GM18858 (cell line): ENCODE measurements around the gene GALK1.
"Not testable (repeated sequence)": the region's sequence is repeated elsewhere in the genome, so short reads cannot be mapped to it uniquely, and the experiment has no call there.

ENCODE experiments used
- ATAC-seq: cut with Tn5 transposase; IDR thresholded peaks from one replicate; pipeline ENCODE4 v1.9.1; 2021; ENCODE audit not compliant: unreplicated experiment

The GALK1 gene

DNA sequence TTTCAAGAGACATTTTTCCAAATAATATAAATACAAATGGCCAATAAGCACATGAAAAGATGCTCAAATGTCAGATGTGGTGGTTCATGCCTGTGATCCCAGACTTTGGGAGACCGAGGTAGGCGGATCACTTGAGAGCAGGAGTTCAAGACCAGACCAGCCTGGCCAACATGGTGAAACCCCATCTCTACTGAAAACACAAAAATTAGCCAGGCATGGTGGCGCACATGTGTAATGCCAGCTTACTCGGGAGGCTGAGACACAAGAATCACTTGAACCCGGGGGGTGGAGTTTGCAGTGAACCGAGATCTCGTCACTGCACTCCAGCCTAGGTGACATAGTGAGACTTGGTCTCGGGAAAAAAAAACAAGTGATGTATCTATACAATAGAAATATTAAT, 2.9 kb upstream of the GALK1 start:
- ATAC-seq: no peak

DNA sequence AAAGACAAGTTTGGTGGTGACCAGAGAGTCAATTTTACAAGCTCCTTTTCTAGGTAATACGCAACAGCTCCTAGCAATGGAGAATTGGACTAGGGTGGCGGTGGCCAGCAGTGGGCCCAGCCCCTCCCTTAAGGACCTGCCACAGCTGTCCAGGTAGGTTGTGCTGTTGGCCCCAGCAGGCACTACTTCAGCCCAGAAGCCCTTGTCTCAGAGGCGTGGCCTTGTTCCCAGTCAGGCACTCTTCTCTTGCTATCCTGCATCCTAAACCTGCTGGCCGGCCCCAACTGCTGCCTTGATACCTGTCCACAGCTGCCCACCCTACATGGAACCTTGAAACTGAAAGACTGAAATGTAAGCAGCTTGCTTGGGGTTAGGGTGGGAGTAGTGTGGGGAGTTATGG, 989 bp upstream of the GALK1 start:
- no peak for ATAC-seq

DNA sequence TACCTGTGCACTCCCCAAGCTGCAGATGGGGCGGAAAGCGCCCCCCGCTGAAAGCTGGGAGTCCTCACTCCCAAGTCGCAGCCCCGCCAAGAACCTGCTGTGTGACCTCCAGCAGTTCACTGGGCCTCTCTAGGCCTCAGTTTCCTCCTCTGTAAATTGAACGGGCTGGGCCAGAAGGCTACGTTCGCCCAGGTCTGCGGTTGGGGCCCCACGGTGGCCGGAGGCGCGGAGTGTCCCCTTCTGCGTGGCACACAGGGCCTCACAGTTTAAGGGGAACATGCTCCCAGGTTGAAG, 628 bp downstream of the GALK1 start:
- no peak for ATAC-seq

DNA sequence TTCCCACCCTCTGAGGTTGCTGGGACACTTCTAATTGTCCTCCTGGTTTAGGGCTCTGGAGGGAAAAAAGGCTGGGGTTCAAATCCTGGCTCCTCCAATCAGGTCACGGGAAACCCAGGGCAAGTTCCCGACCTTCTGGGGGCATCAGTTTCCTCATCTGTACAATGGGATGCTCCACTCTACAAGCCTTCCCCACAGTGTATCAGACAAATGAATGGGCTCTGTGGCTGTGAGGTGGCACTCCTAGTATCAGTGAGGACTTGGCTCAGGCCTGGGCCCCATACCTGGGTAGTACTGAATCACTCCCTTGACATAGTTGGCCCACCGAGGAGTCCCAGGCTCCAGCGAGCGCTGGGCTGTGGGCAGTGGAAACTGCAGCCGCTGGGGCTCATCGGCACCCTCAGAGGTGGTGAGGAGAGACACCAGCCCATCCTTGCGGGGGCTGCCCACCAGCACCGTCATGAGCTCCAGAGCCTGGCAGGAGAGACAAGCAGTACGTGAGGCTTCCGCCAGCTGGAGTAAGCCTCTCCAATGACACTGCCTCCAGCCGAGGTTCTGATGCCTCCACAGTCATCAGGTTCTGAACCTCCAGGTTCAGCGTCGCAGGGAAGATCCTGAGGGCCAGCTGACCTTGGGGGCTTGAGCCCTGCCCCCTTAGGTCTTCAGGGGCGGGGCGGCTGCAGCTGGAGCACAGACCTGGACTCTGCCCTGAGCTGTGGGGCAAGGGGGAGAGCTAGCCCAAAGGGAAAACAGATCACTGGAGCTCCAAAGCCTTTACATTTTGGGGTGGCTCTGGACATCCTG, 1.2 kb downstream of the GALK1 start:
- no peak for ATAC-seq

DNA sequence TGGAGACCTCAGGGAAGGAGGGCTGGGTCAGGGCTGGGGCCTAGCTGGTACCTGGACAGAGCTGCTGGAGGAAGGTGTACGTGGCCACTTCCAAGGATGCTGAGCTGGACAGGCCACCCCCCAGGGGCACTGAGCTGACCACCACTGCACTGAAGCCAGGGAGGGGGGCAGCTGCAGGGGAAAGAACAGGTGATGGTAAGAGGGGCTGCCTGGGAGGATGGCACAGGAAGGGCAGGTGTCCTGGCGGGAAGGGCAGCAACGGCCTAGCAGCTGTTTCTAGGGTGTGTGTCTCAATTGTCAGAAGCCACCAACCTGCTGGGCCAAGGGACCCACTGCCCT, 1.8 kb downstream of the GALK1 start:
- no peak for ATAC-seq

DNA sequence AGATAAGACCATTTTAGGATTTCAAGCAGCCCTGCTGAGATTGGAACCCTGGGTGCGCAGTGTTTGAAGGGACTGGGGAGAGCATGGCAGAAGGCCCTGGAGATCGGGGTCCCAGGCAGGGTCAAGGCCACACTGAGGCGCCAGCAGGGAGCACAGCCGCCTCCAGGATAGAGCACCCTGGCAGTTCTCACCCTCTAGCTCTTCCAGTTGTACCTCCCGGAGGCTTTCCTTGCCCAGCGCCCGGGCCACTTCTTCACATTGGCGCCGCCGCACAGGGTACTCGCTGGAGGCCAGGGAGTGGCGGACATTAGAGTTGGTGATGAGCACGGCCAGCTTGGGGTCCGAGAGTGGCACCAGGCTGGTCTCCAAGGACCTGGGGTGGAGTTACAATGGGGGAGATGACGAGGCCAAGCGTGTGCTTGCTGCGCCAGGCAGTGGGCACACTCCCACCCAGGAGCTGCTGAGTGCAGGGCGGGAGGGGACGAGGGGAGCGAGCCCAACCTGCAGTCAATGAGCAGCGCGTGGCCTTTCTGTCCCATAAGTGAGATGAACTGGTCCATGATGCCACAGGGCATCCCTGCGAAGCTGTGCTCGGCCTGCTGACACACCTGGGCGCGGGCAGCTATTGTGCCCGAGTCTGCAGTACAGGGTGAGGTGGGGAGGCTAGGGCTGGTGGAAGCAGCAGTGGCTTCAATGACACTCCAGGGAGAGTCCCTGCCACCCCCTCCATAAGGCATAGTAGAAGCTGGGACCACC, 2.3 kb downstream of the GALK1 start:
- ATAC-seq: no peak

DNA sequence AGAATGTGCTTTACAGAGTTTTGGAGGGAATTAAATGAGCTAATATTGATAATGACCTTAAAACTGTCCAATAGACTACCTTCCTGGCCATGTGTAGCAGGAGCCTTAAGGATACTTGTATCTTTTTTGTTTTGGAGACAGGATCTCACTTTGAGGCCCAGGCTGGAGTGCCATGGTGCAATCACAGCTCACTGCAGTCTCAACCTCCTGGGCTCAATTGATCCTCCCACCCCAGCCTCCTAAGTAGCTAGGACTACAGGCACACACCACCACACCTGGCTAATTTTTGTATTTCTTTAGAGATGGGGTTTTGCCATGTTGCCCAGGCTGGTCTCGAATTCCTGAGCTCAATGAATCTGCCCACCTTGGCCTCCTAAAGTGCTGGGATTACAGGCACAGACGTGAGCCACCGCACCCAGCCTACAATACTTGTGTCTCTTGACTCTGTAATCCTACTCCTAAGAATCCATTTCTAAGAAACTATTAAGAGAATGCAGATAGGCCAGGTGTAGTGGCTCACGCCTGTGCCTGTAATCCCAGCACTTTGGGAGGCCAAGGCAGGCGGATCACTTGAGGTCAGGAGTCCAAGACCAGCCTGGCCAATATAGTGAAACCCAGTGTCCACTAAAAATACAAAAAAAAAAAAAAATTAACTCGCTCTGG, 4.9 kb downstream of the GALK1 start:
- ATAC-seq: not testable (repeated sequence)

DNA sequence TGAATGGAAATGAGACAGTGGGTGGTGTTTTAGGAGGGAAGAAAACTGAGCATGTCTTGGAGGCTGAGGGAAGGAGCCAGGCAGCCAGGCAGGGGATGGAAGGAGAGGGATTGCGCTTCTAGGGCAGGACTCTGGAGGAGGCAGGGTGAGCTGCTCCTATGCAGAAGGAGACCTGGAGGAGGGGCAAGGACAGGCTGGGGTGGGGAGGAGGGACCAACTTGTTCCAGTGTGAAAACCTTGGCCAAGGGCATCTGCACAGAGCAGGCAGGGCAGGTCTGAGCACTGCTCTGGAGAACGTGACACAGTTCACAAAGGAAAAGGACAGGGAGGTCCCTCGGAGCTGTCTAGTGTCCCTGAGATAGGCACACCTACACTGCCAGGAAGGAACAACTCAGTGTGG, 5.5 kb downstream of the GALK1 start:
- no peak for ATAC-seq

DNA sequence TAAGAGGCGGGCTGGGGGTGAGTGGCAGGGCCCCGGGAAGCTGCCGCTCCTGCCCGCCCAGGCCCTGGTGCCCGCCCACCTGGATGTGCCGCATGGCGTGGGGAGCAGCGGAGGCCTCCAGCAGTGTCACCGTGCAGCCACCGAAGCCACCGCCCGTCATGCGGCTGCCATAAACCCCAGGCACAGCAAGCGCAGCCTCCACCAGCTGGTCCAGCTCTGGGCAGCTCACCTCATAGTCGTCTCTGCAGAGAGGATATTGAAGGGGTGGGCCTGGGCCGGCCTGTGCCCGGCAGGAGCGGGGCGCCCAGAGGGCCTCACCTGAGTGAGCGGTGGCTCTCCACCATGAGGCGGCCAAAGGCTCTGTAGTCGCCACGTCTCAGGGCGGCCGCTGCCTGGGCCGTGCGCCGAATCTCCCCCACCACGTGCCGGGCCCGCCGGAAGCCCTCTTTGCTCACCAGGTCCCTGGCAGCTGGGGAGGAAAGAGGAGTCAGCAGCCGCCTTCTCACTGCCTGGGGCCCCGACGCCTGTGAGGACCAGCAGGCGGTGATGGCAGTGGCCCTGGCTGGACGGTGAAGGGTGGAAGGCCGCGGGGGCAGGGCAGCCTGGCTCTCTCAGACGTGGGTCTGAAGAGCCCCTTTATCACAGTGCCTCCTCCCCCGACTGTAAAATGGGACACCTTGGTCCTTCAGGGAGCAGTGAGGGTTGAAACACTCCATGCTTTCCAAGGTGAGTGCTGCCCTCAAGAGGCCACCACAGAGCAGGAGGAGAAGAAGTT, 6.7 kb downstream of the GALK1 start:
- no peak for ATAC-seq

DNA sequence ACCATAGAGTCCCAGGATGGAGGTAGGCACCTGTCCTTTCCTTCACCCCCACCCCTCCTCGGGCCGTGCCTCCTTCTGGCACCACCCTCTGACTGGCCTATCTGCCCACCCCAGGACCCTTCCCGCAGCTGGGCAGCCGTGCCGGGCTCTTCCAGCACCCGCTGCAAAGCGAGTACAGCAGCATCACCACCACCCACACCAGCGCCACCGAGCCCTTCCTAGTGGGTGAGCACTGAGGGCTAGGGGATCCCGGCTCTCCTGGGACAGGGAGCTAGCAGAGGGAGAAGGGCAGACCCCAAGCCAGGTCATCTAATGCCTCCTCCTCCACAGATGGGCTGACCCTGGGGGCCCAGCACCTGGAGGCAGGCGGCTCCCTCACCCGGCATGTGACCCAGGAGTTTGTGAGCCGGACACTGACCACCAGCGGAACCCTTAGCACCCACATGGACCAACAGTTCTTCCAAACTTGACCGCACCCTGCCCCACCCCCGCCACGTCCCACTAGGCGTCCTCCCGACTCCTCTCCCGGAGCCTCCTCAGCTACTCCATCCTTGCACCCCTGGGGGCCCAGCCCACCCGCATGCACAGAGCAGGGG, 7.8 kb downstream of the GALK1 start:
- ATAC-seq: no peak

DNA sequence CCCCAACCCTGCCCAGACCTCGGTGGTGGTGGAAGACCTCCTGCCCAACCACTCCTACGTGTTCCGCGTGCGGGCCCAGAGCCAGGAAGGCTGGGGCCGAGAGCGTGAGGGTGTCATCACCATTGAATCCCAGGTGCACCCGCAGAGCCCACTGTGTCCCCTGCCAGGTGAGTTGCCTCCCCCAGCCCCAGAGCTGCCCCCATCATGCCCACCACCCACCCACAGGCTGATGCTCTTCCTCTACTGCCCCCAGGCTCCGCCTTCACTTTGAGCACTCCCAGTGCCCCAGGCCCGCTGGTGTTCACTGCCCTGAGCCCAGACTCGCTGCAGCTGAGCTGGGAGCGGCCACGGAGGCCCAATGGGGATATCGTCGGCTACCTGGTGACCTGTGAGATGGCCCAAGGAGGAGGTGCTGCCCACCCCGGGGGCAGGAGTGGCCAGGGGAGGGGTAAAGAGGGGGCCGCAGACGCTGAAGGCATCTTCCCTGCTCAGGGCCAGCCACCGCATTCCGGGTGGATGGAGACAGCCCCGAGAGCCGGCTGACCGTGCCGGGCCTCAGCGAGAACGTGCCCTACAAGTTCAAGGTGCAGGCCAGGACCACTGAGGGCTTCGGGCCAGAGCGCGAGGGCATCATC, 8.4 kb downstream of the GALK1 start:
- no peak for ATAC-seq

DNA sequence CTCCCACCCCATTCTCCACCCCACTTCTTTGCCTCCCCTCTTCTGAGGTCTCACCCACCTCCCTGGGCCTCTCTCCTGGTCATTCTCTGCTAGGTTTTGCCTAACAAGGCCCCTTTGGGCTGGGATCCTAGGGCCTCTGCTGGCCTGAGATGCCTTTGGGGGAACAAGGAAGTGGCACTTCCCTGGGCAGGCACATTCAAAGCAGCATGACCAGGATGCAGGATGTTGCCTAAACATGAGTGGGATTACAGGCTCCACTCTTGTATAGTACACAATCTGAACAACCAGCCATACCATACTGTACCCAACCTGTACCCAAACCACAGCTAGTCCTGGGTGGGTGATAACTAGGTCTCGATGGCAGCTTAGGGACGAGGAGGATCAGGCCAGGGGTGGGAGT, 9.0 kb downstream of the GALK1 start:
- no peak for ATAC-seq

DNA sequence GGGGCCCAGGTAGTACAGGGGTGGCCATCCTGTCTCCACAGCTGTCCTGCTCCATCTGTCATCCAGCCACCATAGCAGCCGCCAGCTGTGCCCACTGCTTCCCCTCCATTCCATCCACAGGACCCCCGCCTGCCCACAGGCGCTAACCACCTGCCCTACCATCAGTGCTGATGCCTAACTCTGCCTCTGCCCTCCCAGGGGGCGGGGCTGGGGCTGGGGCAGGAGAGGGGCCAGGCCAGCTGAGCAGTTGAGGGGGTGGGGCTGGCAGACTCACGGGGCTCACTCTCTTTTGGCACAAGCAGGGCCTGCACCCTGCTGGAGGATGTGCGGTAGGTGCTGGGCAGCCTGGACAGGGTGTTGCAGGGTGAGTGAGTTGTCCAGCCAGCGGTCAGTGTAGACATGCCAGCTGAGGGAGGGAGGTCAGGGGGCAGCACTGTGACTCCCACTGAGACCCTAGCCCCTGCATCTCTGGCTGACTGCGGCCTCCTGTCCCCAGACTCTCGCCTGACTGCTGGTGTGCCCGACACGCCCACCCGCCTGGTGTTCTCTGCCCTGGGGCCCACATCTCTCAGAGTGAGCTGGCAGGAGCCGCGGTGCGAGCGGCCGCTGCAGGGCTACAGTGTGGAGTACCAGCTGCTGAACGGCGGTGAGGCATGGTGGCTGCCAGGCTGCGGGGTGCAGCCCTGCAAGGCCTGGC, 9.6 kb downstream of the GALK1 start:
- ATAC-seq: no peak

DNA sequence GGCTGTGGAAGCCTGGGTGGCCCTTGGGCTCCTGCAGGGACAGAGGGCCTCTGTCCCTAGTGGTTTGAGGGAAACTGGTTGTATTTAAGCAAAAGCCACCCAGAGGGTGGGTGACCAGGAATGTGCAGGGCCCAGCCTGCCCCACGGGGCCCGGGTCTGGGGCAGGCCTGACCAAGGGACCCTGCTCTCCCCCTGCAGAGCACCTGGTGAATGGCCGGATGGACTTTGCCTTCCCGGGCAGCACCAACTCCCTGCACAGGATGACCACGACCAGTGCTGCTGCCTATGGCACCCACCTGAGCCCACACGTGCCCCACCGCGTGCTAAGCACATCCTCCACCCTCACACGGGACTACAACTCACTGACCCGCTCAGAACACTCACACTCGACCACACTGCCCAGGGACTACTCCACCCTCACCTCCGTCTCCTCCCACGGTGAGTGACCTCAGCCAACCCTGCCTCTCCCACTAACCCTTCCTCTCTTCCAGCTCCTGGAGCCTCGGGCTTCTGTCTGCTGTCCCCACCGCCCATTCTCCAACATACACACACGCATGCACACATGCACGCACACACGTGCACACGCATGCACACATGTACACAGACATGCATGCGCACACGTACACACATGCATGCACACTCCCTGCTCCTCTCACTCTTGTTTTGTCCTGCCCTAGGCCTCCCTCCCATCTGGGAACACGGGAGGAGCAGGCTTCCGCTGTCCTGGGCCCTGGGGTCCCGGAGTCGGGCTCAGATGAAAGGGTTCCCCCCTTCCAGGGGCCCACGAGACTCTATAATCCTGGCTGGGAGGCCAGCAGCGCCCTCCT, 10.4 kb downstream of the GALK1 start:
- no peak for ATAC-seq

DNA sequence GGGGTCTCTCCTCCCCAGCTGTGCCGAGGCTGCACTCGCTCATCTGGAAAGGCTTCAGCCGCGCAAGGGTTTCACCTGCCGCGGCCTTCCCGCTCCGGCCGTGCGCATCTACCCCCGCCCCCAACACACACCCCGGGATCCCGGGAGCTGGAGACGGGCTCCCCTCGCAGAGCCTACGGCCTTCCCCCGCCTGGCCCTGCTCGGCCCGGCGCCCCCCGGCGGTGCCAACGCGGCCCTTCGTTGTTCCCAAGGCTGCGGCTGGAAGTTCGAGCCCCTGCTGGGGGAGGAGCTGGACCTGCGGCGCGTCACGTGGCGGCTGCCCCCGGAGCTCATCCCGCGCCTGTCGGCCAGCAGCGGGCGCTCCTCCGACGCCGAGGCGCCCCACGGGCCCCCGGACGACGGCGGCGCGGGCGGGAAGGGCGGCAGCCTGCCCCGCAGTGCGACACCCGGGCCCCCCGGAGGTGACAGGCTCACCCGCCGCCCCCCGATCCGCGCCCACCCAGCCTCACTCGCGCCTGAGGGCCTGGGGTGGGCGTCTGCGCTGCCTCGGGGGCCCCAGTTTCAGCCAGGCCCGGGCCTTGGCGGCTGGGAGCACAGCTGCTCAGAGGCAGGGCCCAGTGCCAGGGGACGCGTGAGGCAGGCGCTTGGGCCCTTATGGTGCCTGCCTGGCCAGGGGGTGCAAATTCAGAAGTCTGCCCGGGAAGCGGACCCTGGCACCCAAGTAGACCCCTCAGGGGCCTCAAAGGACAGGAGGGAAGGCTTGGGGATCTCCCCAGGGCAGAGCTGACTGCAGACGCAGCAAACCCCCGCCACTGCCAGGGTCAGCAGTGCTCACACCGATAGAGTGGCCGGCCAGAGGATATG, 11.2 kb downstream of the GALK1 start:
- no peak for ATAC-seq

DNA sequence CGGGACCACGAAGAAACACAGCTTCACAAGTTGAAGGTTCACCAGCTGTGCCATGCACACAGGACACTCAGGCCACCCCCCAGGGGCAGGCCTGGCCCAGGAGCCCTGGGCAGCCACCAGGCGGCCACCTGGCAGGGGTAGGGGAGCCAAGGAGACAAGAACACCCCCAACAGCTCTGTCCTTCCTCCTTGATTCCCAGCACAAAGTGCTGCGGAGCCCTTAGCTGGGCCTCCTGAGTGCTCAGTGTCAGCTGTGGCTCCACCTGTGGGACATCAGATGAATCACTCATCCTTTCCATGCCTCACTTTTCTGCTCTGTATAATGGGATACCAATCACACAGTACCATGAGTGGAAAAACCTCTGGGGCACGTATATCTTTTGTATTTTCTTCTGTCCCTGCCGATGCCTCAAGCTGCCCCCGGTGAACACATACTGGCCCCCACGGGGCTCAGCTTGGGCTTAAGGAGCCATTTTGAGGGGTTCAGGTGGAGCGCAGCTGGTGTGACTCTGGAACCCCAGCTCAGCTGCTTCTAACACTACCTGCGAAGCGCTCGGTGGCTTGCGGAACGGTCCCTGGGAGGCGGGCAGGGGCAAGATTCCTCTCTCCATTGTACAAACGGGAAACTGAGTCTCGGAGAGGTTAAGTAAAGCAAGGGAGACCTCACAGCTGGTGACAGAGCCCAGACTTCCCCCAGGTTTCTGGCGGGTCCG, 12.0 kb downstream of the GALK1 start:
- no peak for ATAC-seq

DNA sequence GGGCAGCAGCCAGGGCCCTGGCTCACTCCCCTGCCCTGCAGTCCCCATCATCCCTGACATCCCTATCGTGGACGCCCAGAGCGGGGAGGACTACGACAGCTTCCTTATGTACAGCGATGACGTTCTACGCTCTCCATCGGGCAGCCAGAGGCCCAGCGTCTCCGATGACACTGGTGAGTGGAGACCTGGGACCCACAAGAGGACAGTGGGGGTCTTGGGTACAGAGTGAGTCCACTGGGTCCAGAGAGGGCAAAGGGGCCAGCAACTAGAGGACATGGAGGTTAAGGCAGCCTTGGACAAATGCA, 12.6 kb downstream of the GALK1 start:
- ATAC-seq: no peak
